Progenitor cell of endocrine pancreas (in vitro differentiated cells): ENCODE measurements around the gene HOXA6. TPM values are rescaled to one million over a fixed set of nuclear protein-coding genes. Genes with fewer than 3 reads are reported as not detected.

Experiments
- DNase-seq: peaks from one replicate; pipeline ENCODE4 v3.0.0; 2021; ENCODE audit warnings: low spot score; ENCODE audit not compliant: unreplicated experiment
- H3K27ac Mint-ChIP-seq: 2 replicates; pipeline ENCODE4 v1.8.0; 2021; ENCODE audit warnings: mild to moderate bottlenecking, moderate library complexity, mixed read lengths
- H3K27me3 Mint-ChIP-seq: 2 replicates; pipeline ENCODE4 v1.8.0; 2021; ENCODE audit warnings: mixed read lengths
- H3K36me3 Mint-ChIP-seq: 2 replicates; pipeline ENCODE4 v1.8.0; 2022; ENCODE audit warnings: mixed read lengths; ENCODE audit not compliant: insufficient read depth
- H3K4me1 Mint-ChIP-seq: 2 replicates; pipeline ENCODE4 v1.8.0; 2021; ENCODE audit warnings: low read depth, mixed read lengths
- H3K4me3 Mint-ChIP-seq: 2 replicates; pipeline ENCODE4 v1.8.0; 2021; ENCODE audit warnings: low read depth, mild to moderate bottlenecking, moderate library complexity, mixed read lengths
- H3K9me3 Mint-ChIP-seq: 2 replicates; pipeline ENCODE4 v1.8.0; 2021; ENCODE audit warnings: low read depth, mixed read lengths
- total RNA-seq: library from RNA; stranded (reverse); gene quantifications from 2 replicates; pipeline ENCODE4 v1.2.1, GENCODE V29; 2021
- TF ChIP-seq, protein P1 (sequence below): fragments of 200-600 bp; sonication (generic); IDR thresholded peaks from one replicate; pipeline ENCODE4 v1.5.0; 2021; ENCODE audit warnings: antibody characterized with exemption, mild to moderate bottlenecking; ENCODE audit not compliant: unreplicated experiment

Gene HOXA6
- total RNA-seq, 1 donor from 2014 or later = 0.38 TPM

DNA sequence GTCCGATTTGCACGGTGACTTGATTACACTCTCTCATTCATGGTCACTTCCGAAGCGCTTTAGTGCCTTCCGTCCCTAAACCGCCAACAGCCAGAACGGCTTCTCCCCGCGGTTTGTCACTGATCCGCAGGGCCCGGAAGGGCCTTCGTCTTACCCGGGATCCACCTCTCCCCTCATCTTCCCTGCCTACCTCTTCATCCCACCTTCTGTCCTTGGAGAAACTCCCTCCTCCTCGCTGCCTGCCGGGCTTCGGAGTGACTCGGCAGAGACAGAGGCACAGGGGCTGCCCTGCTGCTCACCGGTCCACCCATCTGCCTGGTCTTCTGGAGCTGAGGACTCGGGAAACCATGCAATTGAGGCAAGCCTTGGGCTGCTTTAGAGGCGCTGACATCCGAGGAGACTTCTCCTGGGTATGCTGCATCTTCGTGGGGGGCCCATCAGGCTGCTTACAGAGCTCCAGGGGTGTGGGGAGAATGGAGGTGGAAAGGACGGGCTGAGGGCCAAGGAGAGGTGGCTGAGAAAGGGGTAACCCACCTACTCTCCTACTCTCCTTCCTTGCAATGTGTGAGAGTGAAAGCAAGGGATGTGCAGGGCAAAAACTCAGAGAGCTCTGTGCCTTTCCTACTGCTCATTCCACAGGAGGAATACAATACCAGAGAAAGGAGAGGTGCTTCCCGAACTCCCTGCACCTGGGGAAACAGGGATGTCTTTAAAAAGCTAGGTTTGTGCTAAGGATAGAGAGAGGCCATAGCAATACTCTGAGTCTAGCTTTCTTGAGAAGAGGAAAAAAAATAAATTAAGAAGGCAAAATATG, 38.5 kb upstream of the HOXA6 start:
- H3K4me1 Mint-ChIP-seq = peaks cover 6% of the 10 kb centered on the region

DNA sequence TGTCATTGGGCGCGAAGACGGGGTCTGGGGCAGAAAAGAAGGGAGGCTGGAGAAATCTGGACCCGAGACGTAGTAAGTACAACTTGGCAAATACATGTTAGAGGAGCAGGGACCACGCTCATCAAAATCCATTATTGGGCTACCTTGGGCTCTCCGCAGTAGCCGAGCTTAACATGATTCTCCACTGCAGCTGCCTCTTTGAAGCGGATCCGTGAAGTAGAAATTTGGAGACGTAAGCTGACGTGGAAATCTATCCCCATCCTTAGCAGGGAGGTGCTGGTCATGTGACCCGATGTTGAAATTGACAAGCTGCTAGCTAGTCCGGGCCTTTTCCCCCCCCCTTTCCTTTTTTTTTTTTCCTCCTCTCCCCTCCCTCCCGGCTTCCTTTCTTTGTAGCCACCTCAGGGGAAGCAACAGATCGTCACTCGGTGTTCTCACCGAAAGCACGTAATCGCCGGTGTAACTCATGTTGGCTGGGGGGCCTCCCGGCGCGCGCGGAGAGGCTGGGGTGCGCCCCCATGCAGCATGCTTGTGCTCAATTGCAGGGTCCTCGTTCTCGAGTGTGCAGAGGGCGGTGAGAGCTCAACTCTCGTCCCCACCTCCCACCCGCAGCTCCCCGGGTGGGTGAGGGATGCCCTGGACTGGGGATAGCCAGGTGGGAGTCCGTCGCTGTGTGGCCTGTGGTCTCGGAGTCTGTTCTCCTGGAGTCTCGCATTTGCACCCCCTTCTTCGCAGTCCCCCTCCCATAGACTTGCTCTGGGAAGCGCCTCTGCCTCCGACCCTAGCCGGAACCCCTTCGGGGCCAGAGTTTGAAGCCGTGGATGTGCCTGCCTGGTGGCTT, 37.7 kb upstream of the HOXA6 start, which contains the start of gene HOXA11:
HOXA11 (minus strand) TSS at position 220 of the 841 bp plus-strand sequence; CDS start at position 132, 88 bp downstream.
- peaks cover 99% of the 10 kb centered on the region for H3K27me3 Mint-ChIP-seq
- TF ChIP-seq, protein P1, sequence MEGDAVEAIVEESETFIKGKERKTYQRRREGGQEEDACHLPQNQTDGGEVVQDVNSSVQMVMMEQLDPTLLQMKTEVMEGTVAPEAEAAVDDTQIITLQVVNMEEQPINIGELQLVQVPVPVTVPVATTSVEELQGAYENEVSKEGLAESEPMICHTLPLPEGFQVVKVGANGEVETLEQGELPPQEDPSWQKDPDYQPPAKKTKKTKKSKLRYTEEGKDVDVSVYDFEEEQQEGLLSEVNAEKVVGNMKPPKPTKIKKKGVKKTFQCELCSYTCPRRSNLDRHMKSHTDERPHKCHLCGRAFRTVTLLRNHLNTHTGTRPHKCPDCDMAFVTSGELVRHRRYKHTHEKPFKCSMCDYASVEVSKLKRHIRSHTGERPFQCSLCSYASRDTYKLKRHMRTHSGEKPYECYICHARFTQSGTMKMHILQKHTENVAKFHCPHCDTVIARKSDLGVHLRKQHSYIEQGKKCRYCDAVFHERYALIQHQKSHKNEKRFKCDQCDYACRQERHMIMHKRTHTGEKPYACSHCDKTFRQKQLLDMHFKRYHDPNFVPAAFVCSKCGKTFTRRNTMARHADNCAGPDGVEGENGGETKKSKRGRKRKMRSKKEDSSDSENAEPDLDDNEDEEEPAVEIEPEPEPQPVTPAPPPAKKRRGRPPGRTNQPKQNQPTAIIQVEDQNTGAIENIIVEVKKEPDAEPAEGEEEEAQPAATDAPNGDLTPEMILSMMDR = no peak

More for the DNA sequence above, 38.5 kb upstream of the HOXA6 start:
- H3K9me3 Mint-ChIP-seq = no peaks in the 10 kb centered on the region
- no peak overlapping the region for H3K4me3 Mint-ChIP-seq
- TF ChIP-seq, protein P1 = no peak
- peaks cover 99% of the 10 kb centered on the region for H3K27me3 Mint-ChIP-seq
- H3K36me3 Mint-ChIP-seq = no peaks in the 10 kb centered on the region
- DNase-seq = no peak
- no peak overlapping the region for H3K27ac Mint-ChIP-seq

DNA sequence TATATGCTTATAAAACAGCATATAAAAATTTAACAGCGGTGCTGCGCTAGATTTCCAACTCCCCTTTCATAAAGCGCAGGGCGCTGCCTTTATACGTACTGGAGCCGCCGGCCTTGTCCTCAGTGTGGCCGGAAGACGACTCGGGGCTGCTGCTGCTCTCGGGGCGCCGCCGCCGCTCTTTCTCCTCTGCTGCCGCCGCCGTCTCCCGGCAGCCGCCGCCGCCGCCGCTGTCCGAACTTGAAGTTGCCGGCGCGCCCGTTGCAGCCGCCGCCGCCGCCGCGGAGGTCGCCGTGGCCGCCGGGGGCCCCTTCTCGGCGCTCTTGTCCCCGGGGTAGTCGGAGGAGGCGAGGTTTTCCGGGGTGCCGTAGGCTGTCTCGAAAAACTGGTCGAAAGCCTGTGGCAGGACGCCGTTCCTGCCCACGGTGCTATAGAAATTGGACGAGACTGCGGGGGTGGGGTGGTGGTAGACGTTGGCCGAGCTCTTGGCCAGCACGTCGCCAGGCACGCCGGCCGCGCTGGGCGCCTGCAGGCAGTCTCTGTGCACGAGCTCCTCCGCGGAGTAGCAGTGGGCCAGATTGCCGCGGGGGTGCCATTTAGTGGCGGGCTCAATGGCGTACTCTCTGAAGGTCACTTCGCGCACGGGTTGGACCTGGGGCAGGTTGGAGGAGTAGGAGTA, 36.9 kb upstream of the HOXA6 start:
- Mint-ChIP-seq H3K4me1 (peaks cover 11% of the 10 kb centered on the region), H3K9me3 (no peaks in the 10 kb centered on the region), H3K36me3 (no peaks in the 10 kb centered on the region), H3K27me3 (peaks cover 99% of the 10 kb centered on the region), H3K27ac (no peak overlapping the region), H3K4me3 (peak overlapping the region; percentile 38)
- TF ChIP-seq, protein P1 = no peak
- DNase-seq = no peak

More for the DNA sequence above, 37.7 kb upstream of the HOXA6 start, which contains the start of gene HOXA11:
- Mint-ChIP-seq H3K4me1 (peaks cover 8% of the 10 kb centered on the region), H3K27ac (no peak within 1 kb of the TSS), H3K4me3 (peak within 1 kb of the TSS; percentile 38), H3K36me3 (no peaks in the 10 kb centered on the region), H3K9me3 (no peaks in the 10 kb centered on the region)
- DNase-seq = no peak

- DNase-seq = no peak
- TF ChIP-seq, protein P1 = no peak
- Mint-ChIP-seq H3K4me3 (peak overlapping the region; percentile 38), H3K27me3 (peaks cover 99% of the 10 kb centered on the region), H3K36me3 (no peaks in the 10 kb centered on the region), H3K4me1 (peaks cover 13% of the 10 kb centered on the region), H3K27ac (no peak overlapping the region), H3K9me3 (no peaks in the 10 kb centered on the region)
Observed at GRCh38 chr7:27183682-27184336, 36.2 kb upstream of the HOXA6 start.
